ENCODE results near the gene IBTK. TPM values are rescaled to one million over a fixed set of nuclear protein-coding genes. Genes with fewer than 3 reads are reported as not detected.

Gene IBTK
- total RNA-seq, 1 experiment from 2014 or later: 17.1 TPM

DNA sequence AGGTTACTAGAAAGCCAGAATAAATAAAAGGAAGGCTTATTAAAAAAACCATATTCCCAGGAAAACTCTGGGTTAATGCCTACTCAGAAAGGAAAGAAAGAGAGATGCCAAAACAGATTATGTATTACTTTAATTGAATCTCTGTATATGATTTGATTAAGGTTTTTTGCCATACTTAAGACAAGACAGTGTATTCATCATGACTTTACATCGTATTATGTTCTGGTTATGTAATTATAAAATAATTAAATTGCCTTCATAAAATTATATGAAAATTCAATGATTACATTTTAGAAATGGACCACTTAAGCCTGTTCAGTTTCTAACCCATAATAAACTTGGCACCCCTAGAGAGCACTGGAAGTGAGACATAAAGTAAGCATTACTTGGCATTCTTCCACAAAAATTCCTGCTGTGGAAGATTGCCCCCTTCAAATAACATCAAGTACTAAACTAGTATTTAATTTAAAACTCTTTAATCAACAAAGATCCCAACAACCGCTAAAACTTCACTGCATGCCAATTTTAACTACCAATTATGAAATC, 20.8 kb upstream of the IBTK start:
- Mint-ChIP-seq H3K4me3 (no peak overlapping the region), H3K27ac (no peak overlapping the region), H3K4me1 (peaks cover 29 to 33% of the 10 kb centered on the region in 2 experiments), H3K36me3 (ENCODE audit: insufficient read depth in 1 of 3, low read depth in 3 of 3) (no peaks in the 10 kb centered on the region; a peak in 1 of 7 replicates), H3K9me3 (no peaks in the 10 kb centered on the region; a peak in 1 of 5 replicates), H3K27me3 (ENCODE audit: low read depth) (no peaks in the 10 kb centered on the region)
- Histone ChIP-seq H2AK5ac (ENCODE audit: insufficient read length, low read length) (no peak overlapping the region), H3K56ac (ENCODE audit: insufficient read length, low read depth, low read length) (no peak overlapping the region), H3T11ph (ENCODE audit: low read length) (no peak overlapping the region), H3K23me2 (ENCODE audit: insufficient read length, low read depth, low read length, poor library complexity, severe bottlenecking) (no peaks in the 10 kb centered on the region), H3K23ac (ENCODE audit: insufficient read length, low read depth, low read length) (no peak overlapping the region), H3K9me3 (ENCODE audit: control insufficient read depth, low read depth, low read length) (no peaks in the 10 kb centered on the region), H3K27ac (ENCODE audit: insufficient read length, low read depth, low read length) (no peak overlapping the region), H2AFZ (ENCODE audit: low read length) (no peak overlapping the region), H3K9ac (ENCODE audit: extremely low read depth, insufficient read length, low read length) (no peak overlapping the region), H3K27me3 (ENCODE audit: insufficient read depth, low read length) (no peaks in the 10 kb centered on the region), H4K91ac (ENCODE audit: insufficient read length, low read depth, low read length) (no peak overlapping the region), H4K20me1 (ENCODE audit: control insufficient read depth, insufficient read depth, insufficient read length) (no peaks in the 10 kb centered on the region), H4K5ac (ENCODE audit: insufficient read length, low read depth, low read length) (no peak overlapping the region), H2BK5ac (ENCODE audit: insufficient read length, low read length) (no peak overlapping the region), H2BK12ac (ENCODE audit: insufficient read length, low read depth, low read length) (no peak overlapping the region), H3K4me2 (ENCODE audit: insufficient read depth, insufficient read length, low read length) (no peak overlapping the region), H3K18ac (ENCODE audit: insufficient read length, low read depth, low read length) (no peak overlapping the region), H3K4ac (ENCODE audit: low read depth, low read length) (no peak overlapping the region), H2BK15ac (ENCODE audit: low read depth, low read length) (no peak overlapping the region), H3K79me2 (ENCODE audit: insufficient read depth, low read length) (no peaks in the 10 kb centered on the region), H3K79me1 (ENCODE audit: insufficient read depth, low read depth, low read length, poor library complexity, severe bottlenecking) (no peaks in the 10 kb centered on the region), H3K4me1 (ENCODE audit: insufficient read depth, low read length) (peaks cover 5% of the 10 kb centered on the region; the same call in 1 of the 2 replicates), H3K14ac (ENCODE audit: insufficient read depth, low read length) (no peak overlapping the region), H2BK120ac (ENCODE audit: low read depth, low read length, poor library complexity, severe bottlenecking) (no peak overlapping the region), H4K8ac (replicated peaks; ENCODE audit: insufficient read length, low read depth, low read length) (no peak overlapping the region), H2BK20ac (ENCODE audit: low read depth, low read length, poor library complexity, severe bottlenecking) (no peak overlapping the region)
- TF ChIP-seq, protein P1, sequence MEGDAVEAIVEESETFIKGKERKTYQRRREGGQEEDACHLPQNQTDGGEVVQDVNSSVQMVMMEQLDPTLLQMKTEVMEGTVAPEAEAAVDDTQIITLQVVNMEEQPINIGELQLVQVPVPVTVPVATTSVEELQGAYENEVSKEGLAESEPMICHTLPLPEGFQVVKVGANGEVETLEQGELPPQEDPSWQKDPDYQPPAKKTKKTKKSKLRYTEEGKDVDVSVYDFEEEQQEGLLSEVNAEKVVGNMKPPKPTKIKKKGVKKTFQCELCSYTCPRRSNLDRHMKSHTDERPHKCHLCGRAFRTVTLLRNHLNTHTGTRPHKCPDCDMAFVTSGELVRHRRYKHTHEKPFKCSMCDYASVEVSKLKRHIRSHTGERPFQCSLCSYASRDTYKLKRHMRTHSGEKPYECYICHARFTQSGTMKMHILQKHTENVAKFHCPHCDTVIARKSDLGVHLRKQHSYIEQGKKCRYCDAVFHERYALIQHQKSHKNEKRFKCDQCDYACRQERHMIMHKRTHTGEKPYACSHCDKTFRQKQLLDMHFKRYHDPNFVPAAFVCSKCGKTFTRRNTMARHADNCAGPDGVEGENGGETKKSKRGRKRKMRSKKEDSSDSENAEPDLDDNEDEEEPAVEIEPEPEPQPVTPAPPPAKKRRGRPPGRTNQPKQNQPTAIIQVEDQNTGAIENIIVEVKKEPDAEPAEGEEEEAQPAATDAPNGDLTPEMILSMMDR (conservative IDR thresholded peaks at IDR 0.05): no peak
- DNase-seq: no peak
- 100% methylated on average over 1 of the region's 2 CpGs for WGBS (ENCODE audit: extremely low coverage, insufficient read length, low lambda C conversion rate)

All from H9 (cell line).